ENCODE results near the gene EFCAB13. TPM values are rescaled to one million over a fixed set of nuclear protein-coding genes. Genes with fewer than 3 reads are reported as not detected.

Gene EFCAB13
- total RNA-seq, 1 experiment from 2014 or later, result 1.6 TPM

GRCh38 chr17:47320879-47321502, 2.8 kb upstream of the EFCAB13 start:
- Histone ChIP-seq H3K14ac (ENCODE audit: insufficient read depth, low read length) (no peak overlapping the region), H3K27ac (ENCODE audit: insufficient read length, low read depth, low read length) (no peak overlapping the region), H4K5ac (ENCODE audit: insufficient read length, low read depth, low read length) (no peak overlapping the region), H2AFZ (ENCODE audit: low read length) (no peak overlapping the region), H3K23ac (ENCODE audit: insufficient read length, low read depth, low read length) (no peak overlapping the region), H3K9me3 (ENCODE audit: control insufficient read depth, low read depth, low read length) (no peaks in the 10 kb centered on the region), H3K9ac (ENCODE audit: extremely low read depth, insufficient read length, low read length) (no peak overlapping the region), H3K79me1 (ENCODE audit: insufficient read depth, low read depth, low read length, poor library complexity, severe bottlenecking) (no peaks in the 10 kb centered on the region), H3K79me2 (ENCODE audit: insufficient read depth, low read length) (no peaks in the 10 kb centered on the region), H3K23me2 (ENCODE audit: insufficient read length, low read depth, low read length, poor library complexity, severe bottlenecking) (peaks cover 15% of the 10 kb centered on the region), H4K20me1 (ENCODE audit: control insufficient read depth, insufficient read depth, insufficient read length) (no peaks in the 10 kb centered on the region), H2BK12ac (ENCODE audit: insufficient read length, low read depth, low read length) (no peak overlapping the region), H2BK20ac (ENCODE audit: low read depth, low read length, poor library complexity, severe bottlenecking) (no peak overlapping the region), H4K8ac (replicated peaks; ENCODE audit: insufficient read length, low read depth, low read length) (no peak overlapping the region), H2BK15ac (ENCODE audit: low read depth, low read length) (no peak overlapping the region), H3K4me1 (ENCODE audit: insufficient read depth, low read length) (no peaks in the 10 kb centered on the region), H3T11ph (ENCODE audit: low read length) (no peak overlapping the region), H4K91ac (ENCODE audit: insufficient read length, low read depth, low read length) (no peak overlapping the region), H3K4me2 (ENCODE audit: insufficient read depth, insufficient read length, low read length) (no peak overlapping the region), H3K4ac (ENCODE audit: low read depth, low read length) (no peak overlapping the region), H2BK120ac (ENCODE audit: low read depth, low read length, poor library complexity, severe bottlenecking) (no peak overlapping the region), H3K27me3 (ENCODE audit: insufficient read depth, low read length) (no peaks in the 10 kb centered on the region), H2BK5ac (ENCODE audit: insufficient read length, low read length) (no peak overlapping the region), H3K18ac (ENCODE audit: insufficient read length, low read depth, low read length) (no peak overlapping the region), H2AK5ac (ENCODE audit: insufficient read length, low read length) (no peak overlapping the region), H3K56ac (ENCODE audit: insufficient read length, low read depth, low read length) (no peak overlapping the region)
- no peak for TF ChIP-seq CTCF (conservative IDR thresholded peaks at IDR 0.05)
- H3K4me3 Mint-ChIP-seq, result no peak overlapping the region
- H3K4me1 Mint-ChIP-seq, result peaks cover 8 to 16% of the 10 kb centered on the region in 2 experiments
- WGBS (ENCODE audit: extremely low coverage, insufficient read length, low lambda C conversion rate), result no CpG with 5 or more reads among the region's 5 CpGs
- no peak for DNase-seq
- peaks cover 6 to 12% (median 7%) of the 10 kb centered on the region in 3 experiments for H3K36me3 Mint-ChIP-seq (ENCODE audit: insufficient read depth in 1 of 3, low read depth in 3 of 3)
- no peak overlapping the region; a peak in 1 of 7 replicates for H3K27ac Mint-ChIP-seq
- peaks cover 14% of the 10 kb centered on the region in 2 experiments for H3K9me3 Mint-ChIP-seq
- H3K27me3 Mint-ChIP-seq (ENCODE audit: low read depth), result peaks cover 39% of the 10 kb centered on the region

Measured in H9 (cell line).